C1 segment of cervical spinal cord (tissue), 14 donors: ENCODE measurements around the gene AURKA.

Experiments used
- DNase-seq, 14 donors: peaks; one replicate each; lab custom pipeline; 2025; lab: John Stamatoyannopoulos, UW

Gene AURKA

GRCh38 chr20:56392132-56392880 is at the start of gene AURKA, which contains the start of gene CSTF1:
TSS of gene AURKA (minus strand) at chr20:56392215. CDS start at chr20:56388197, 4,018 bp downstream.
TSS of gene CSTF1 (plus strand) at chr20:56392645. CDS start at chr20:56395553, 2,908 bp downstream.
- peak; percentile 86 to 100 (median 98) for DNase-seq

GRCh38 chr20:56440346-56441007 is 48.5 kb upstream of the AURKA start:
- DNase-seq = no peak

- DNase-seq = peak in 2 of 14 donors; percentile 1 to 6
Observed at GRCh38 chr20:56439771-56440291, 47.8 kb upstream of the AURKA start.

- no peak for DNase-seq
Observed at GRCh38 chr20:56438284-56438683, 46.3 kb upstream of the AURKA start.

- no peak for DNase-seq
Observed at GRCh38 chr20:56437196-56437960, 45.4 kb upstream of the AURKA start.

GRCh38 chr20:56433880-56434255 is 41.9 kb upstream of the AURKA start:
- DNase-seq = no peak

GRCh38 chr20:56433221-56433879 is 41.3 kb upstream of the AURKA start:
- no peak for DNase-seq

- DNase-seq = no peak
Observed at GRCh38 chr20:56431471-56431870, 39.5 kb upstream of the AURKA start.

- DNase-seq = no peak
Observed at GRCh38 chr20:56430957-56431356, 38.9 kb upstream of the AURKA start.

GRCh38 chr20:56430461-56430860 is 38.4 kb upstream of the AURKA start:
- no peak for DNase-seq

GRCh38 chr20:56429941-56430340 is 37.9 kb upstream of the AURKA start:
- no peak for DNase-seq

GRCh38 chr20:56429502-56429901 is 37.5 kb upstream of the AURKA start:
- DNase-seq = no peak

- DNase-seq = no peak
Observed at GRCh38 chr20:56428881-56429280, 36.9 kb upstream of the AURKA start.

- DNase-seq = no peak
Observed at GRCh38 chr20:56428410-56428809, 36.4 kb upstream of the AURKA start.

GRCh38 chr20:56427797-56428196 is 35.8 kb upstream of the AURKA start:
- DNase-seq = no peak

- no peak for DNase-seq
Observed at GRCh38 chr20:56426926-56427325, 34.9 kb upstream of the AURKA start.

- DNase-seq = no peak
Observed at GRCh38 chr20:56426026-56426425, 34.0 kb upstream of the AURKA start.

- no peak for DNase-seq
Observed at GRCh38 chr20:56424931-56425330, 32.9 kb upstream of the AURKA start.

- no peak for DNase-seq
Observed at GRCh38 chr20:56423886-56424285, 31.9 kb upstream of the AURKA start.

- no peak for DNase-seq
Observed at GRCh38 chr20:56423211-56423610, 31.2 kb upstream of the AURKA start.

- no peak for DNase-seq
Observed at GRCh38 chr20:56422824-56423189, 30.8 kb upstream of the AURKA start.
